Measurements from ENCODE around the gene GPHA2. TPM values are rescaled to one million over a fixed set of nuclear protein-coding genes. Genes with fewer than 3 reads are reported as not detected.

GPHA2 gene
- polyA plus RNA-seq, 1 donor from 2014 or later, result not detected

- Histone ChIP-seq H3K4me3 (ENCODE audit: low read length) (no peak overlapping the region), H3K9ac (ENCODE audit: low read length) (no peak overlapping the region), H3K4me2 (ENCODE audit: low read length) (no peak overlapping the region), H3K27ac (ENCODE audit: low read length) (no peak overlapping the region), H3K36me3 (ENCODE audit: insufficient read depth, low read length) (no peaks in the 10 kb centered on the region), H2AFZ (ENCODE audit: low read depth, low read length) (no peak overlapping the region), H3K9me3 (ENCODE audit: low read length) (no peaks in the 10 kb centered on the region), H3K27me3 (ENCODE audit: insufficient read depth, low read depth, low read length) (no peaks in the 10 kb centered on the region), H3K79me2 (replicated peaks; ENCODE audit: insufficient read depth, low read length) (no peaks in the 10 kb centered on the region), H3F3A (ENCODE audit: insufficient read depth, low read length, poor library complexity, severe bottlenecking) (no peaks in the 10 kb centered on the region), H4K20me1 (ENCODE audit: insufficient read depth) (no peaks in the 10 kb centered on the region), H3K9me2 (ENCODE audit: insufficient read depth, low read length) (no peaks in the 10 kb centered on the region)
- no peak for TF ChIP-seq MXI1 (conservative IDR thresholded peaks at IDR 0.05; ENCODE audit: poor library complexity, severe bottlenecking)
- TF ChIP-seq EZH2 (IDR thresholded peaks at IDR 0.05; ENCODE audit: borderline replicate concordance, insufficient read depth, low read length, poor library complexity, severe bottlenecking), result no peak
- TF ChIP-seq SMC3 (conservative IDR thresholded peaks at IDR 0.05; ENCODE audit: poor library complexity), result no peak
- no peak for TF ChIP-seq POLR2AphosphoS5 (IDR thresholded peaks at IDR 0.05)
- TF ChIP-seq TAF1 (IDR thresholded peaks at IDR 0.05; ENCODE audit: low read depth), result no peak
- TF ChIP-seq RAD21 (conservative IDR thresholded peaks at IDR 0.05), result no peak
- no peak for TF ChIP-seq EP300 (conservative IDR thresholded peaks at IDR 0.05; ENCODE audit: poor library complexity, severe bottlenecking)
- no peak for TF ChIP-seq CTCF (IDR thresholded peaks at IDR 0.05; ENCODE audit: poor library complexity, severe bottlenecking)
- no peak for TF ChIP-seq REST (IDR thresholded peaks at IDR 0.05; ENCODE audit: borderline replicate concordance)
Observed at GRCh38 chr11:64908766-64909165, 26.9 kb downstream of the GPHA2 start.

- no peaks in the 10 kb centered on the region for H3K36me3 ChIP-seq (ENCODE audit: insufficient read depth, low read length)
Observed at GRCh38 chr11:64906314-64906635, 29.4 kb downstream of the GPHA2 start.

More at GRCh38 chr11:64906314-64906635, 29.4 kb downstream of the GPHA2 start:
- Histone ChIP-seq H3K79me2 (replicated peaks; ENCODE audit: insufficient read depth, low read length) (no peaks in the 10 kb centered on the region), H3F3A (ENCODE audit: insufficient read depth, low read length, poor library complexity, severe bottlenecking) (no peaks in the 10 kb centered on the region), H2AFZ (ENCODE audit: low read depth, low read length) (no peak overlapping the region), H3K9ac (ENCODE audit: low read length) (no peak overlapping the region), H3K27ac (ENCODE audit: low read length) (no peak overlapping the region), H3K9me3 (ENCODE audit: low read length) (no peaks in the 10 kb centered on the region), H3K4me3 (ENCODE audit: low read length) (no peak overlapping the region), H3K9me2 (ENCODE audit: insufficient read depth, low read length) (no peaks in the 10 kb centered on the region), H3K27me3 (ENCODE audit: insufficient read depth, low read depth, low read length) (no peaks in the 10 kb centered on the region), H4K20me1 (ENCODE audit: insufficient read depth) (no peaks in the 10 kb centered on the region), H3K4me2 (ENCODE audit: low read length) (no peak overlapping the region)
- TF ChIP-seq REST (IDR thresholded peaks at IDR 0.05; ENCODE audit: borderline replicate concordance) (no peak), TAF1 (IDR thresholded peaks at IDR 0.05; ENCODE audit: low read depth) (no peak), MXI1 (conservative IDR thresholded peaks at IDR 0.05; ENCODE audit: poor library complexity, severe bottlenecking) (no peak), EP300 (conservative IDR thresholded peaks at IDR 0.05; ENCODE audit: poor library complexity, severe bottlenecking) (no peak), SMC3 (conservative IDR thresholded peaks at IDR 0.05; ENCODE audit: poor library complexity) (no peak), EZH2 (IDR thresholded peaks at IDR 0.05; ENCODE audit: borderline replicate concordance, insufficient read depth, low read length, poor library complexity, severe bottlenecking) (no peak), POLR2AphosphoS5 (IDR thresholded peaks at IDR 0.05) (no peak), CTCF (IDR thresholded peaks at IDR 0.05; ENCODE audit: poor library complexity, severe bottlenecking) (no peak), RAD21 (conservative IDR thresholded peaks at IDR 0.05) (no peak)
